DMS 273 (cell line): Measurements from ENCODE around the gene RFC4.
A peak's percentile ranks its signal among the peaks of the same experiment; 100 is the strongest.
"Not testable (repeated sequence)": the region's sequence is repeated elsewhere in the genome, so short reads cannot be mapped to it uniquely, and the experiment has no call there.

Experiments used
- DNase-seq: peaks from one replicate; lab custom pipeline; 2025; ENCODE audit not compliant: unreplicated experiment; lab: John Stamatoyannopoulos, UW

RFC4 gene

DNA sequence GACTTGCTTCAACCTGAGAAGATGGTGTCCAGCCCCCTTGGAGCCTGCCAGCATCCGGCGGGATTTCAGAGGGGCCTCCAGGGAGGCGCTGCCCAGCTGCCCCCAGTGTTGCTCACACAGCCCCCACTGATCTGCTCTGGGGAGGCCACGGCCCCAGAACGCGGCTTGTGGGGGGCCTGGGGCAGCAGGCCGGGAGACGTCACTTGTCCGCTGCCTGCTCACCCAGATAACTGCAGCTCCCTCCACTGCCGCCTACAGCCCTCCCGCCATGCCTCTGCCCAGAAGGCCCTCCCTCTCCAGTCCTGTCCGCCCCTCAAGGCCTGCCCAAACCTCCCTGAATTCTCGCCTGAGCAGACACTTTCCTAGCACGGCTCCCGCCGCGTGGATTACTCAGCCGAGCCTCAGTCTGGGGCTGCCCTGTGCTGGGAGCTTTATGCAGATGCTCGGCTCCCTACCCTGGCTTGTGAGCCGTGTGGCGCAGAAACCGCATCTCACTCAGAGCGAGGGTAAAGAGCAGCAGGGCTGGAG lies 19.1 kb upstream of the RFC4 start:
- peak; percentile 53 for DNase-seq

GRCh38 chr3:186824430-186825139 lies 18.3 kb upstream of the RFC4 start:
- DNase-seq = peak; percentile 35

DNA sequence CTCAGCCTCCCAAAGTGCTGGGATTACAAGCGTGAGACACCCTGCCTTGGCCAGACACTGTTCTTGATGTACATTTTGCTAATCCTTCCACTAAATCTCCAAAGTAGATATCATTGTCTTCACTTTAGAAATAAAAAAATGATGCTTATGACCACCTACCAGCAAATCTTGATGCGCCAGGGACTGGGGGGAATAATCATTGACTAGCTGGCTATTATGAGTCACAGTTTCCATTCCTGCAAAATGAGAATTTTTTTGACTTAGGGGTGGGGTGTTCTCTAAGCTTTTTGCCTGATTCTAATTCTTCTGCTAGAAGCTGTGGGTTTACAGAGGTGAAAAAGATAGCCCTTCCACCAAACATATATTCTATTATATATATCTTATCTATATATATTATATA lies 17.1 kb upstream of the RFC4 start:
- DNase-seq = no peak

DNA sequence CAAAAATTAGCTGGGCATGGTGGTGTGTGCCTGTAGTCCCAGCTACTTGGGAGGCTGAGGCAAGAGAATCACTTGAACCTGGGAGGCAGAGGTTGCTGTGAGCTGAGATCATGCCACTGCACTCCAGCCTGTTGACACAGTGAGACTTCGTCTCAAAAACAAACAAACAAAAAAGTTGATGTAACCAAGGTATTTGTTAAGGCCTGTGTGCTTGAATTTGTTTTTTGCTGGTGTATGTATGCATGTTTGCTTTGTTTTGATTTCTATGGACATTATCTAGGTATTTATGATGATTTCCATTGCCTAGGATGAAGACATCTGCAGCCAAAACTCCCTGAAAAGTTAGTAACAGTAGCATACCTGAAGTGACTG lies 16.1 kb upstream of the RFC4 start:
- not testable (repeated sequence) for DNase-seq

- peak; percentile 87 for DNase-seq
Observed at GRCh38 chr3:186821429-186822387, 15.4 kb upstream of the RFC4 start.

DNA sequence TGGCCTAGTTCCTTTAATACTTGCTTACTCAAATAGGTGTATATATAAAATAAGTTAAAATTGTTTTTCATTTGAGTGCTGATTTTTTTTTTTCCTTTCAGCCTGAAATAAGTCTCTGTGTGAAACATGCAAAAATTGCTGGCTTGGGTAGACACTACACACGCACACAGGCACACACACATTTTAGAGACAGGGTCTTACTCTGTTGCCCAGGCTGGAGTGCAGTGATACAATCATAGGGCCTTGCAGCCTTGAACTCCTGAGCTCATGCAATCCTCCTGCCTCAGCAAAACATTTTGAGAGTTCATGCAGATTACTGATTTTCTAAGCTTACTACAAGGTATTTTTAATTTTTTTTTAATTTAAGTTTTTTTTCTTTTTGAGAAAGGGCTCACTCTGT lies 12.7 kb upstream of the RFC4 start:
- no peak for DNase-seq

DNA sequence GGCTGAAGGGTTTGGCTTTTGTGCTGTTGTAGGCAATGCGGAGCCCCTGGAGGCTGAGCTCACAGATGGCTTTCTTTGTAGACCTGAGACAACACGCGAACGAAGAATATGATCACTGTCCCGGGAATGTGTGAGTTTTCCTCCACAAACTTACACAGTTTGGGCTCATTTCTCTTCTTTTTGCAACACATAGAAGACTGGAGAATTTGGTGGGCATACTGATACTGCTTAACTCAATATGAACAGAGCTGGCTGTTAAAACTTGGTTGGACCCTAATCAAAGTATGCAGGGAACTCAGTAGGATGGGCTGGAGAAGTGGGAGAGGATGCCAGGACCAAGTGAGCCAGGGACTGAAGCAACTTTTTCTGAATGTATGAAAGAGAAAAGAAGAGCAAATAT lies 12.2 kb upstream of the RFC4 start:
- DNase-seq = no peak

- peak; percentile 26 for DNase-seq
Observed at GRCh38 chr3:186815435-186815834, 9.2 kb upstream of the RFC4 start.

DNA sequence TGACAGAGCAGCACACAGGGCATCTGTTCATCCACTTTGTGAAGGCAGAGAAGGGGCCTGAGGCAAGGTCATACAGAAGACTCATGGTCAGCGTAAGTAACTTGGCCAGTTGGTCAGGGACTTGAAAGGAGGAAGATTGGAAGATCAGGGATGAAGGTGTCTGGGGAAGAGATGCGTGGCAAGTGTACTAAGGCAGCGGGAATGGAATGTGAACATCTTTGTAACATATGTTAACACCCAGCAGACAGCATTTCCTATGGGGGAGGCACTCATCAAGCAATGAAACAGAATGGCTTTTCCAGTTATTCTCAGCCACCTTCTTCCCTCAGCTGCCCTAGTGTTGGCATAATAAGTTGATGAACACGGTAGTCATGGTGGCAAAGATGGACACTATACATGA lies 7.8 kb upstream of the RFC4 start:
- no peak for DNase-seq

DNA sequence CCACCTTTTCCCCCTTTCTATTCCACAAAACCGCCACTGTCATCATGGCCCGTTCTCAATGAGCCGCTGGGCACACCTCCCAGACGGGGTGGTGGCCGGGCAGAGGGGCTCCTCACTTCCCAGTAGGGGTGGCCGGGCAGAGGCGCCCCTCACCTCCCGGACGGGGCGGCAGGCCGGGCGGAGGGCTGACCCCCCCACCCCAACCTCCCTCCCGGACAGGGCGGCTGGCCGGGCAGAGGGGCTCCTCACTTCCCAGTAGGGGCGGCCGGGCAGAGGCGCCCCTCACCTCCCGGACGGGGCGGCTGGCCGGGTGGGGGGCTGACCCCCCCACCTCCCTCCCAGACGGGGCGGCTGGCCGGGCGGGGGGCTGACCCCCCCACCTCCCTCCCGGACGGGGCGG lies 5.0 kb upstream of the RFC4 start:
- DNase-seq = not testable (repeated sequence)

GRCh38 chr3:186810336-186810996 lies 4.2 kb upstream of the RFC4 start:
- no peak for DNase-seq

- peak; percentile 59 for DNase-seq
Observed at GRCh38 chr3:186807231-186807630, 949 bp upstream of the RFC4 start.

DNA sequence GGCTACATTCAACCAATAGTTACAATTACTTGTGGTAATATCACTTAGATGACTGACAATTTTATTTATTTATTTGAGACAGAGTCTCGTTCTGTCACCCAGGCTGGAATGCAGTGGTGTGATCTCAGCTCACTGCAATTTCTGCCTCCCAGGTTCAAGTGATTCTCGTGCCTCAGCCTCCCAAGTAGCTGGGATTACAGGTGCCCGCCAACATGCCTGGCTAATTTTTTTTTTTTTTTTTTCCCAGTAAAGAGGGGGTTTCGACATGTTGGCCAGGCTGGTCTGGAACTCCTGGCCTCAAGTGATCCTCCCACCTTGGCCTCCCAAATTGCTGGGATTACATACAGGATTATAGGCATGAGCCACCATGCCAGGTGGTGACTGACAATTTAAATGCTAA lies 2.8 kb downstream of the RFC4 start:
- DNase-seq = not testable (repeated sequence)

DNA sequence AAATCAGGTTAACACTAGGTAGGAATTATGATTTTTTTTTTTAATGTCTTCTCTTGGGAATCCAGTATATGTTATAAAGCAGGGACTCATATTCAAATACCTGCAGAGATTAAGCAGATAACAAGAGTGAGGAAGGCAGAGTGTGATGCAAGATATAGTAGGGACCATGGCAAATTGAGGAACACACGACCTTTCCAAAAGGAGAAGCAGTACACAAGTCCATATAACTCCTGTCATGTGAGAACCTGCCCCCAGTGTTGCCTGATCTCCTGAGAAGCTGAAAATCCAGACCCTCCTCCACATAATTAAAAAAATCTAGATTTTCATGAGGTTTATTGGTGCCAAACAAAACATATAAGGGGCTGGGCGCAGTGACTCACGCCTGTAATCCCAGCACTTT lies 3.6 kb downstream of the RFC4 start:
- DNase-seq = no peak

DNA sequence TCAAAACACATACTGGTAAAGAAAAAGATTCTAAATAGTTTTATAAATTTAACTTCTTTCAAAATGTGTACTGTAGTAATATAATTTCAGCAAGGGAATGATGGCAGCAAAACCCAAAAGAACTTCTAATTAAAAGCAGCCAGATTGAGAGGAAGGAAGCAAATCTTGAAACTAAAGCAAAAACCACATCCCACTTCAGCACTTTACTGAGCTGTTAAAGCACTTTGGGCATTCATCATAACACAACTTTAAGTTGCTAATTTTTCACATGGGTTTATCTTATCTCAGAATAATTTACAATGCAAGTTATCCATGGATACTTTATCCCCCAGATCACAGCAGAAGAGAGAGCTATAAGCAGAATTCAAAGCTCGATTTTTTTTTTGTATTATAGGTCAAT lies 6.0 kb downstream of the RFC4 start:
- DNase-seq = no peak

- DNase-seq = no peak
Observed at GRCh38 chr3:186798239-186798874, 7.9 kb downstream of the RFC4 start.

GRCh38 chr3:186790261-186790981 lies 15.9 kb downstream of the RFC4 start:
- DNase-seq = peak; percentile 87

DNA sequence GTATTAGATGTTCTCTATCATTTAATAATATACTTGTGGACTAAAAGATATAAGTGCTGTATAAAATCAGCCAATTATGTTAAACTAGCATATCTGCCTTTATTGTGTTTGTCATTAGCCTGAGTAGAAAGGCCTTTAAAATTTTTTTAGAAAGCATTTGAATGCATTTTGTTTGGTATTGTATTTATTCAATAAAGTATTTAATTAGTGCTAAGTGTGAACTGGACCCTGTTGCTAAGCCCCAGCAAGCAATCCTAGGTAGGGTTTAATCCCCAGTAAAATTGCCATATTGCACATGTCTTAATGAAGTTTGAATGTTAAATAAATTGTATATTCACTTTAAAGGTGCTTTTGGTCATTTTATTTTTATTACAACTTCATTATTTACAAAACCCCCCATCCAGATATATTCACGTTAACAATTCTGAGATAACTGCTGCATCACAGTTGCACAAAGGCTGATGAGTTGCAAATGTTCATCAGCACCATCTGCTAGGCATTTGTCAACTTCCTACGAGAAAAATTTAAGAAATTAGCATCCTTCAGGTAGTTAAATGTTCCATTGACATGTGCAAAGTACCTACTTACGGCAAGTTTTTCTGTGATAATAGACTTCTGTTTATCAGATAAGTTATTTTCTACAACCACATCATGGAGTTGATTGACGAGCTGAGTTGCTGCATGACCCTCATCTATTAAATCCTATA lies 16.6 kb downstream of the RFC4 start:
- DNase-seq = peak; percentile 87

DNA sequence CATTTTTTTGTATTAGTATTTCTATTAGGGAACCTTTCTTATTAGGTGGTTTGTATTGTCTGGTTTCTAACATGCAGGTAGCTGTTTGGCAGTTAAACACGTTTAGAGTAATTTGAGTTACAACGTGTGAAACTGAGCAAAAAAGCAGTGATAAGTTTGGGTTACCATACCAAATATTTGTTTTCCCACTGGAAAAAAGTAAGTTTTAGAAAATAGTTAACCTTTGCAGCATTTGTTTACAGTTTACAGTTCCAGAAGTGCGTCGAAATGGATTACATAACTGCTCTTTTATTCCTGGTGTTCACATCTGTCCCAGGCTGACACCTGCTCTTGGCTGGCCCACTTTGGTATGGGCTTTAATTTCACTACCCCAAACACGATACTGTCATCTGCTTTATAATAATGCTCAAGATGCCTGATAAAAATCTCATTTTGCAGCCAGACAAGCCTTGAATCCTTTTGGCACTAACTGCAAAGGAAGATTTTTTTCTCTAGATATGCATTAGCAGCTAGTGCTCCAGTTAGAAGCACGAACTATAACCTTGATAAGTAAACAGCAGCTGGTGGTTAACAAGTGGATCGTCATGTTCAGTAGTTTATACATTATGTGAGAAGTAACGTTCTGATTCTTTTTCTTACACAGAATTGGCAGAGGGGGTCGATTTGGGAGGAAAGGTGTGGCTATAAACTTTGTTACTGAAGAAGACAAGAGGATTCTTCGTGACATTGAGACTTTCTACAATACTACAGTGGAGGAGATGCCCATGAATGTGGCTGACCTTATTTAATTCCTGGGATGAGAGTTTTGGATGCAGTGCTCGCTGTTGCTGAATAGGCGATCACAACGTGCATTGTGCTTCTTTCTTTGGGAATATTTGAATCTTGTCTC lies 17.6 kb downstream of the RFC4 start:
- DNase-seq = peak; percentile 81
